GM12878 (cell line): ENCODE data around the gene SHROOM2. TPM values are rescaled to one million over a fixed set of nuclear protein-coding genes. Genes with fewer than 3 reads are reported as not detected.
A peak's percentile ranks its signal among the peaks of the same experiment; 100 is the strongest.

Source experiments
- ATAC-seq: fragments of 200-7000 bp; cut with Tn5 transposase; 3 replicates; pipeline ENCODE4 v1.9.1; 2020; ENCODE audit warnings: mild to moderate bottlenecking, moderate library complexity
- BruUV-seq: library from RNA; stranded (reverse); fragments of 400-500 nt; replicated peaks from 2 replicates; lab custom pipeline; 2021; lab: Mats Ljungman, UMichigan
- CTCF ChIA-PET: fragments of 300-600 bp; sonication (Branson Sonifier 250); formaldehyde crosslinking; extraction: SDS; loops from one replicate; lab custom pipeline; 2021; ENCODE audit warnings: inconsistent platforms; lab: Yijun Ruan, JAX
- POLR2A ChIA-PET: fragments of 350-600 bp; formaldehyde crosslinking; extraction: SDS; loops from one replicate; lab custom pipeline; 2021; ENCODE audit warnings: inconsistent platforms; lab: Charles Lee
- RAD21 ChIA-PET: fragments of 300-600 bp; sonication (Branson Sonifier 250); formaldehyde crosslinking; loops from one replicate; lab custom pipeline; 2023; ENCODE audit warnings: antibody characterized with exemption; ENCODE audit not compliant: unreplicated experiment; lab: Charles Lee
- SMC1A ChIA-PET: fragments of 300-600 bp; sonication (Branson Sonifier 250); formaldehyde crosslinking; loops from one replicate; lab custom pipeline; 2023; ENCODE audit not compliant: unreplicated experiment, uncharacterized antibody; lab: Charles Lee
- DNase-seq: peaks from one replicate; pipeline ENCODE4 v3.0.0-alpha.2; 2011; ENCODE audit warnings: low read depth, low spot score
- FAIRE-seq: peaks from 3 replicates; lab custom pipeline; 2011; peaks lifted over from hg19 to GRCh38; lab: Jason Lieb, UNC
- H2AFZ ChIP-seq: 2 replicates; pipeline ENCODE4 v1.6.0; 2011; ENCODE audit warnings: low read depth, low read length, control low read depth; ENCODE audit not compliant: control insufficient read depth
- H3K27ac ChIP-seq: 2 replicates; pipeline ENCODE4 v1.5.1; 2011; ENCODE audit warnings: control low read depth; ENCODE audit not compliant: control insufficient read depth, insufficient read depth
- H3K27me3 ChIP-seq, 2 experiments: replicated peaks in 1 of 2; 2 replicates each; pipeline versions ENCODE4 v1.6.0 to v1.6.1; 2011; ENCODE audit warnings: low read length in 1 of 2; ENCODE audit not compliant: control insufficient read depth in 2 of 2, insufficient read depth in 2 of 2
- H3K36me3 ChIP-seq, 2 experiments: 2 replicates each; pipeline ENCODE4 v1.5.1; 2011; ENCODE audit warnings: low read length in 1 of 2; ENCODE audit not compliant: control insufficient read depth in 2 of 2, insufficient read depth in 2 of 2
- H3K4me1 ChIP-seq: 2 replicates; pipeline ENCODE4 v1.6.1; 2011; ENCODE audit warnings: mild to moderate bottlenecking, low read length, moderate library complexity, mixed read lengths; ENCODE audit not compliant: control insufficient read depth, insufficient read depth
- H3K4me2 ChIP-seq: 2 replicates; pipeline ENCODE4 v1.6.0; 2011; ENCODE audit warnings: control low read depth; ENCODE audit not compliant: control insufficient read depth, insufficient read depth
- H3K4me3 ChIP-seq: fragments of 200-600 bp; sonication (generic); 2 replicates; pipeline ENCODE4 v1.5.1; 2016
- H3K79me2 ChIP-seq: 2 replicates; pipeline ENCODE4 v1.6.0; 2011; ENCODE audit warnings: low read length; ENCODE audit not compliant: control insufficient read depth, insufficient read depth
- H3K9ac ChIP-seq: 2 replicates; pipeline ENCODE4 v1.8.0; 2011; ENCODE audit warnings: low read length, control low read depth, mixed read lengths; ENCODE audit not compliant: control insufficient read depth, insufficient read depth
- H3K9me3 ChIP-seq: replicated peaks from 3 replicates; pipeline ENCODE4 v1.5.1; 2011; ENCODE audit warnings: mild to moderate bottlenecking, low read length; ENCODE audit not compliant: control insufficient read depth, insufficient read depth
- H4K20me1 ChIP-seq: 2 replicates; pipeline ENCODE4 v1.6.0; 2011; ENCODE audit not compliant: control insufficient read depth, insufficient read depth
- EED ChIP-seq: sonication (generic); IDR thresholded peaks from 2 replicates; pipeline ENCODE4 v1.6.1; 2016; ENCODE audit warnings: antibody characterized with exemption, low read depth
- SPI1 ChIP-seq: IDR thresholded peaks from 2 replicates; pipeline ENCODE4 v1.6.1; 2011; ENCODE audit warnings: low read depth, mild to moderate bottlenecking, low read length, moderate library complexity, borderline replicate concordance; ENCODE audit not compliant: insufficient read depth
- TARDBP ChIP-seq: IDR thresholded peaks from 2 replicates; pipeline ENCODE4 v1.6.1; 2016; ENCODE audit warnings: borderline replicate concordance
- ZBTB40 ChIP-seq: fragments of 450-650 bp; IDR thresholded peaks from 2 replicates; pipeline ENCODE4 v1.6.1; 2016; ENCODE audit warnings: mild to moderate bottlenecking, moderate library complexity, borderline replicate concordance
- WGBS: methylation state at CpG from one replicate; pipeline ENCODE4 v1.1.6; 2016; ENCODE audit warnings: low lambda C conversion rate; ENCODE audit not compliant: insufficient replicate concordance, insufficient coverage; ENCODE audit errors: missing lambda C conversion rate; 5-methylcytosine and 5-hydroxymethylcytosine counted together
- in situ Hi-C: fragments of 300-500 bp; cut with MboI; formaldehyde crosslinking; loops from 9 replicates; pipeline ENCODE4 v1.14.3; 2018; ENCODE audit warnings: mixed read lengths
- intact Hi-C: fragments of 100-400 bp; cut with micrococcal nuclease; formaldehyde crosslinking; loops from one replicate; pipeline ENCODE4 v1.14.2; 2022; ENCODE audit not compliant: unreplicated experiment
- polyA plus RNA-seq, 11 experiments: library from polyadenylated mRNA; depleted of rRNA in 4 of 11; unstranded in 6 of 11; stranded (reverse) in 5 of 11; fragments of >200 nt; fragmentation: Nextera tagmentation in 4 of 11; fragmentation: Illumina TruSeq in 1 of 11; extraction: Ambion mirVana in 4 of 11; extraction: Trizol in 1 of 11; gene quantifications; 1 replicate in 1 of 11; 2 replicates in 10 of 11; pipeline versions ENCODE4 v1.2.1 to v1.2.3, GENCODE V29; 2011 to 2016; ENCODE audit warnings: inconsistent platforms in 2 of 11, missing spikeins in 2 of 11, low read depth in 1 of 11
- total RNA-seq, 4 experiments: library from RNA; depleted of rRNA in 3 of 4; stranded (reverse); fragments of >200 nt in 3 of 4; fragmentation: Illumina TruSeq in 1 of 4; extraction: Trizol in 1 of 4; gene quantifications; 2 replicates each; pipeline versions ENCODE4 v1.2.1 to v1.2.3, GENCODE V29; 2013 to 2021

SHROOM2 gene
- total and polyA plus RNA-seq, 10 of the 15 experiments (the other 5 are each of a cell fraction or from before 2014, with no cell fraction given): under 0.01 to 0.15 (median 0.09) TPM; not detected in 2

GRCh38 chrX:9746148-9746888, 39.9 kb upstream of the SHROOM2 start:
- H3K9ac ChIP-seq: no peak overlapping the region
- in situ Hi-C loops (no loop called here), intact Hi-C loops (loop anchor here (10.0 kb wide), 1 partner anchor 198 kb away; no protein-coding TSS in a partner anchor)
- ChIA-PET POLR2A (interaction anchor here (0.7 kb wide), 1 partner anchor 405 kb away, joined by 4 read pairs; no protein-coding TSS in a partner anchor), RAD21 (no interaction called here), SMC1A (no interaction called here), CTCF (no interaction called here)
- DNase-seq: no peak
- no peak overlapping the region for H3K4me3 ChIP-seq
- ATAC-seq: peak; percentile 39; the same call in 2 of the 3 replicates
- H3K9me3 ChIP-seq: no peaks in the 10 kb centered on the region; the same call in 2 of the 3 replicates
- no peak overlapping the region for H3K27ac ChIP-seq
- no peaks in the 10 kb centered on the region for H3K79me2 ChIP-seq
- H3K36me3 ChIP-seq: no peaks in the 10 kb centered on the region
- H2AFZ ChIP-seq: no peak overlapping the region
- FAIRE-seq: no peak
- H3K4me1 ChIP-seq: no peaks in the 10 kb centered on the region
- 5% methylated on average over 3 of the region's 3 CpGs for WGBS
- H4K20me1 ChIP-seq: no peaks in the 10 kb centered on the region
- no peak overlapping the region for H3K4me2 ChIP-seq
- no TSS peak for BruUV-seq
- no peaks in the 10 kb centered on the region for H3K27me3 ChIP-seq
- TF ChIP-seq SPI1: no peak
- peak; percentile 40; the same call in 1 of the 2 replicates for TF ChIP-seq EED

DNA sequence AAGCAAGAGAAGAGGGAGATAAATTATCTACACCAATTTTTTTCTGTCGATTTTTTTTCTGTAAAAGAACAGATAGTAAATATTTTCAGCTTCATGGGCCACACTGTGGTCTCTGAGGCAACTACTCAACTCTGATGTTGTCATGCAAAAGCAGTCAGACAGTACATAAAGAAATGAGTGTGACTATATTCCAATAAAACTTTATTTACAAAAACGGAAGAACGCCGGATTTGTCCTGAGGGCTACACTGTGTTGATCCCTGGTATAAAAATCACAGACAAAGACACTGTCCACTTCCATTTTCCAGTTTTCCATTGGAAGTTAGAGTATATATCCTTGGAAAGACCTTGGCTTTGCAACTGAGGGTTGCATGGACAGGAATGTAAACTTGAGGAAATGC, 38.6 kb upstream of the SHROOM2 start:
- Histone ChIP-seq H4K20me1 (no peaks in the 10 kb centered on the region), H3K79me2 (no peaks in the 10 kb centered on the region), H3K27me3 (no peaks in the 10 kb centered on the region), H3K4me1 (no peaks in the 10 kb centered on the region), H3K9me3 (no peaks in the 10 kb centered on the region; the same call in 2 of the 3 replicates), H3K36me3 (no peaks in the 10 kb centered on the region), H3K4me2 (no peak overlapping the region), H3K9ac (no peak overlapping the region), H3K27ac (no peak overlapping the region), H2AFZ (no peak overlapping the region), H3K4me3 (no peak overlapping the region)
- intact Hi-C loops (loop anchor here (10.0 kb wide), 1 partner anchor 197 kb away; no protein-coding TSS in a partner anchor), in situ Hi-C loops (no loop called here)
- DNase-seq (no peak), FAIRE-seq (no peak), ATAC-seq (no peak)
- ChIA-PET SMC1A (no interaction called here), CTCF (no interaction called here), RAD21 (no interaction called here), POLR2A (no interaction called here)
- no TSS peak for BruUV-seq
- WGBS: 54% methylated on average over 4 of the region's 4 CpGs
- TF ChIP-seq ZBTB40 (peak; percentile 59), TARDBP (no peak)
